Bronchial epithelial cell (primary cell): Measurements from ENCODE around the gene RRP15. TPM values are rescaled to one million over a fixed set of nuclear protein-coding genes. Genes with fewer than 3 reads are reported as not detected.

Experiments used
- DNase-seq: peaks from one replicate; pipeline ENCODE4 v3.0.0-alpha.2; 2010; ENCODE audit warnings: low read depth
- FAIRE-seq: peaks from 2 replicates; lab custom pipeline; 2011; peaks lifted over from hg19 to GRCh38; lab: Jason Lieb, UNC
- H3K27me3 ChIP-seq: 2 replicates; pipeline ENCODE4 v1.5.1; 2011; ENCODE audit warnings: low read length; ENCODE audit not compliant: control insufficient read depth, insufficient read depth
- H3K36me3 ChIP-seq: 2 replicates; pipeline ENCODE4 v1.5.1; 2011; ENCODE audit warnings: low read length; ENCODE audit not compliant: control insufficient read depth, insufficient read depth
- H3K4me3 ChIP-seq: 2 replicates; pipeline ENCODE4 v1.5.1; 2011; ENCODE audit warnings: mild to moderate bottlenecking, low read depth, low read length, control low read depth
- total RNA-seq: library from RNA; depleted of rRNA; stranded (reverse); fragments of >200 nt; gene quantifications from 2 replicates; pipeline ENCODE4 v1.2.1, GENCODE V29; 2014
- TF ChIP-seq, protein P1 (sequence below): IDR thresholded peaks from 2 replicates; pipeline ENCODE4 v1.5.1; 2011; ENCODE audit warnings: mild to moderate bottlenecking, moderate library complexity, low read length, control low read depth, inconsistent platforms; ENCODE audit not compliant: insufficient read depth, severe bottlenecking

Gene RRP15
- total RNA-seq, 1 donor from 2014 or later: 6.8 TPM

DNA sequence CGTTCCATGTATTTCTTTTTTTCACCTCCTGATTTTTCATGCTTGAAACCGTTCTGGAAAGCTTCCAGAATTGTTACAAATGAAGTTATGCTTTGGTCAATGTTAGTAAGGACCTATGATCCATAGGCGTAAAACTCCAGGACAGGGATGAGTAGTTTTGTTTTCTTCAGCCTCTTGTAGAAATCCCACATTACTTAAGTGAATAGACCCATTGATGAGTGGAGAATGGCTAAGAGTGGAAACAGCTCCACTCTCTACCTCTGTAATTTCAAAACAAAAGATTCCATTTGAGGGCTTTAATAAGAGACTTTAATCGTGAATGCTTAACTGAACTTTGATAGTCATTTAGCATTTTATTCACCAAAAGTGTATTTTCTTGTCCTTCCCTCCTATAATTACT is 57.0 kb downstream of the RRP15 start:
- H3K36me3 ChIP-seq: no peaks in the 10 kb centered on the region
- DNase-seq (no peak), FAIRE-seq (no peak)
- TF ChIP-seq, protein P1, sequence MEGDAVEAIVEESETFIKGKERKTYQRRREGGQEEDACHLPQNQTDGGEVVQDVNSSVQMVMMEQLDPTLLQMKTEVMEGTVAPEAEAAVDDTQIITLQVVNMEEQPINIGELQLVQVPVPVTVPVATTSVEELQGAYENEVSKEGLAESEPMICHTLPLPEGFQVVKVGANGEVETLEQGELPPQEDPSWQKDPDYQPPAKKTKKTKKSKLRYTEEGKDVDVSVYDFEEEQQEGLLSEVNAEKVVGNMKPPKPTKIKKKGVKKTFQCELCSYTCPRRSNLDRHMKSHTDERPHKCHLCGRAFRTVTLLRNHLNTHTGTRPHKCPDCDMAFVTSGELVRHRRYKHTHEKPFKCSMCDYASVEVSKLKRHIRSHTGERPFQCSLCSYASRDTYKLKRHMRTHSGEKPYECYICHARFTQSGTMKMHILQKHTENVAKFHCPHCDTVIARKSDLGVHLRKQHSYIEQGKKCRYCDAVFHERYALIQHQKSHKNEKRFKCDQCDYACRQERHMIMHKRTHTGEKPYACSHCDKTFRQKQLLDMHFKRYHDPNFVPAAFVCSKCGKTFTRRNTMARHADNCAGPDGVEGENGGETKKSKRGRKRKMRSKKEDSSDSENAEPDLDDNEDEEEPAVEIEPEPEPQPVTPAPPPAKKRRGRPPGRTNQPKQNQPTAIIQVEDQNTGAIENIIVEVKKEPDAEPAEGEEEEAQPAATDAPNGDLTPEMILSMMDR: no peak
- no peaks in the 10 kb centered on the region for H3K27me3 ChIP-seq
- no peak overlapping the region for H3K4me3 ChIP-seq

DNA sequence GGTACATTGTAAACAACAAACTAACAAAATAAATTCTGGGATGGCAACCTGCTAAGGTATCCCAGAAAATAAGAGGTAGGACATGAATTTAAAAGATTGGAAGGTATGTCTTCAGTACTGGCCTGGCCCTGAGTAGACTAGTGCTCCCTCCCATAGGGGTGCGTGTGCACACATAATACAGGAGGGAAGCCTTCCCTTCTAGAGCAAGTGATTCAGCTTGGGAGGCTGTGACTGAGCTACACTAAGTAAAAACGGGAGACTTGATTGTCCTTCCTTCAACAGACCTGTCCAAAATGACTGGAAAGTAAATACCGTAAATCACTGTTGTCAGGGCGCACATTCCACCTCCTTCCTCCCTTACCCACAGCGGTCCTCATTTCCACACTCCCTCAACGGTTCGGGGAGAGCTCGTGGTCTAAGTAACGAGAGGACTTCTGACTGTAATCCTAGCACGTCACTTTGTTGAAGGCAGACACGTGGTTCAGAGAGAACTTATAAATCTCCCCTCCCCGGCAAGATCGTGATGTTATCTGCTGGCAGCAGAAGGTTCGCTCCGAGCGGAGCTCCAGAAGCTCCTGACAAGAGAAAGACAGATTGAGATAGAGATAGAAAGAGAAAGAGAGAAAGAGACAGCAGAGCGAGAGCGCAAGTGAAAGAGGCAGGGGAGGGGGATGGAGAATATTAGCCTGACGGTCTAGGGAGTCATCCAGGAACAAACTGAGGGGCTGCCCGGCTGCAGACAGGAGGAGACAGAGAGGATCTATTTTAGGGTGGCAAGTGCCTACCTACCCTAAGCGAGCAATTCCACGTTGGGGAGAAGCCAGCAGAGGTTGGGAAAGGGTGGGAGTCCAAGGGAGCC is 60.0 kb downstream of the RRP15 start, which contains the start of gene TGFB2:
Gene TGFB2 (plus strand): TSS at position 523 of the 859 bp plus-strand sequence. CDS start 1,366 bp downstream, outside the sequence.
- peak within 1 kb of the TSS; percentile 56 for H3K4me3 ChIP-seq
- H3K36me3 ChIP-seq: no peaks in the 10 kb centered on the region
- H3K27me3 ChIP-seq: no peaks in the 10 kb centered on the region
- FAIRE-seq (no peak), DNase-seq (peak; percentile 66)
- TF ChIP-seq, protein P1: no peak

DNA sequence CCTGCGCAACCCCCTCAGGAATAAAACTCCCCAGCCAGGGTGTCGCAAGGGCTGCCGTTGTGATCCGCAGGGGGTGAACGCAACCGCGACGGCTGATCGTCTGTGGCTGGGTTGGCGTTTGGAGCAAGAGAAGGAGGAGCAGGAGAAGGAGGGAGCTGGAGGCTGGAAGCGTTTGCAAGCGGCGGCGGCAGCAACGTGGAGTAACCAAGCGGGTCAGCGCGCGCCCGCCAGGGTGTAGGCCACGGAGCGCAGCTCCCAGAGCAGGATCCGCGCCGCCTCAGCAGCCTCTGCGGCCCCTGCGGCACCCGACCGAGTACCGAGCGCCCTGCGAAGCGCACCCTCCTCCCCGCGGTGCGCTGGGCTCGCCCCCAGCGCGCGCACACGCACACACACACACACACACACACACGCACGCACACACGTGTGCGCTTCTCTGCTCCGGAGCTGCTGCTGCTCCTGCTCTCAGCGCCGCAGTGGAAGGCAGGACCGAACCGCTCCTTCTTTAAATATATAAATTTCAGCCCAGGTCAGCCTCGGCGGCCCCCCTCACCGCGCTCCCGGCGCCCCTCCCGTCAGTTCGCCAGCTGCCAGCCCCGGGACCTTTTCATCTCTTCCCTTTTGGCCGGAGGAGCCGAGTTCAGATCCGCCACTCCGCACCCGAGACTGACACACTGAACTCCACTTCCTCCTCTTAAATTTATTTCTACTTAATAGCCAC is 60.7 kb downstream of the RRP15 start:
- Histone ChIP-seq H3K27me3 (no peaks in the 10 kb centered on the region), H3K4me3 (peak overlapping the region; percentile 56), H3K36me3 (no peaks in the 10 kb centered on the region)
- no peak for FAIRE-seq
- TF ChIP-seq, protein P1: peak; percentile 15
- peak; percentile 24 for DNase-seq

DNA sequence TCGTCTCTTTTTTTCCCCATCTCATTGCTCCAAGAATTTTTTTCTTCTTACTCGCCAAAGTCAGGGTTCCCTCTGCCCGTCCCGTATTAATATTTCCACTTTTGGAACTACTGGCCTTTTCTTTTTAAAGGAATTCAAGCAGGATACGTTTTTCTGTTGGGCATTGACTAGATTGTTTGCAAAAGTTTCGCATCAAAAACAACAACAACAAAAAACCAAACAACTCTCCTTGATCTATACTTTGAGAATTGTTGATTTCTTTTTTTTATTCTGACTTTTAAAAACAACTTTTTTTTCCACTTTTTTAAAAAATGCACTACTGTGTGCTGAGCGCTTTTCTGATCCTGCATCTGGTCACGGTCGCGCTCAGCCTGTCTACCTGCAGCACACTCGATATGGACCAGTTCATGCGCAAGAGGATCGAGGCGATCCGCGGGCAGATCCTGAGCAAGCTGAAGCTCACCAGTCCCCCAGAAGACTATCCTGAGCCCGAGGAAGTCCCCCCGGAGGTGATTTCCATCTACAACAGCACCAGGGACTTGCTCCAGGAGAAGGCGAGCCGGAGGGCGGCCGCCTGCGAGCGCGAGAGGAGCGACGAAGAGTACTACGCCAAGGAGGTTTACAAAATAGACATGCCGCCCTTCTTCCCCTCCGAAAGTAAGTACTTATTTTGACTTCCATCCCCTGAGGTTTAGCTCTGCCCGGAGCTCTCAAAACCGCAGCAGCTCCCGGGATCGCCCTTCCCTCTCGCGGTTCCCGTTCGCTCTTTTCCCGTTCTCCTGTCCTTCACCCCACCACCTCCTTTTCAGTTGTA is 61.5 kb downstream of the RRP15 start:
- FAIRE-seq: no peak
- peak; percentile 25 for DNase-seq
- TF ChIP-seq, protein P1: no peak
- Histone ChIP-seq H3K27me3 (no peaks in the 10 kb centered on the region), H3K4me3 (peak overlapping the region; percentile 56), H3K36me3 (no peaks in the 10 kb centered on the region)

DNA sequence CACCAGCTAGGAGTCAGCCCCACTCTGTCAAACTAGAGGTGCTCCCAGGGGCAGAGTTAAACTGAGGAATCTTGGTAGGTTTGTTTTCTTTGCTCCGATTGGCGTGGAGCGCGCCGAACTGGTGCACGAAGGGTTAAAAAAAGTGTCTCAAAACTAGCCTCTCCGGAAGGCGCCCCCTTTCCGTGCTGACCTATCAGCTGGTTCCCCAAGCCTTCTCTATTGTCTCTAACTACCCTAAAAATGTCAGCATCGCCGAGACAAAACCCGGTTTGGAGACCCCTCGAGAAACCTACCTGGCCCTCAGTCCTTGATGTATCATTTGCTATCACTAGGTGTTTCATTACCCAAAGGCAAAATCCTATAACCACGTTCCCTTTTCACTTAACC is 62.2 kb downstream of the RRP15 start:
- DNase-seq: no peak
- TF ChIP-seq, protein P1: no peak
- H3K4me3 ChIP-seq: peak overlapping the region; percentile 56
- H3K36me3 ChIP-seq: no peaks in the 10 kb centered on the region
- FAIRE-seq: no peak
- H3K27me3 ChIP-seq: no peaks in the 10 kb centered on the region
